ENCODE results near the gene TFIP11. TPM values are rescaled to one million over a fixed set of nuclear protein-coding genes. Genes with fewer than 3 reads are reported as not detected.
"Not testable (repeated sequence)": the region's sequence is repeated elsewhere in the genome, so short reads cannot be mapped to it uniquely, and the experiment has no call there.

Gene TFIP11
- total and polyA plus RNA-seq, 7 donors, result 28.8 to 56.1 (median 36.8) TPM

DNA sequence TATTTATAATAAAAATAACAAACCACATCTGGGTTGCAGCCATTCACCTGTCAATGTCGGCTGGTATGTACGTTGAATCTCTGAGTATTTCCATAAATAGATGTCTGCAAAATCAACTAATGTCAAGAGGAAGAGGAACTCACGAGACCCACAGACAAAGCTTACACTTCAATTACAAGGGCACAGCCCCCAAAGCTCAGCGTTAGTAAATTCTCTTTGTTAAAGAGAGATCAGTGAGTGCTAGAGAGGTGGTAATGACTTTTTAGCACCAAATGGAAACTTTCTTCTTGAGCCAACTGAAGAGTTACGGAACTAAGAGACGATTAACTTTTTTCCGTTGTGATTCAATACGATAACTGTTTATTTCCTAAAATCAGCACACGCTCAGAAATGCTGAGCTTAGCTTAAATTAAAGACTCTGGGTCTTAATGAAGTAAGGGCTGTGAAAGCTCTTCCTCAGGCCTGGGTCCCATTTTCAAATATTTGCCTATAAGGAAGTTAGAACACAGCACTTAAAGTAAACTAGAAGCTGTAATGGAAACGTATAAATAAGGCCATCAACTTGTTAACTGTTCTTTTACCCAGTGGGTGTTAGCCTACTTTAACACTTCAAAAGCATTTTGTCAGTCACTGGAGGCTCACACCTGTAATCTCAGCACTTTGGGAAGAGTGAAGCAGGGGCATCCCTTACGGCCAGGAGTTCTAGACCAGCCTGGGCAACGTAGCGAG is 22.8 kb upstream of the TFIP11 start:
- no peaks in the 10 kb centered on the region for H3K27me3 ChIP-seq (ENCODE audit: insufficient read depth in 3 of 3, low read length in 2 of 3)
- no peak overlapping the region for H3K4me3 ChIP-seq
- WGBS, 3 donors, result 48 to 60% (median 55%) methylated on average over 13 of the region's 13 CpGs
- H3K4me1 ChIP-seq, result peaks cover 21% of the 10 kb centered on the region
- ATAC-seq (no peak), DNase-seq (no peak)
- no peak overlapping the region for H3K27ac ChIP-seq
- intact Hi-C loops (cut with DNase I), result no loop called here
- H3K36me3 ChIP-seq (ENCODE audit: insufficient read depth in 1 of 2, low read depth in 1 of 2), result peaks cover 3 to 79% of the 10 kb centered on the region in 2 donors
- TF ChIP-seq, protein P1, sequence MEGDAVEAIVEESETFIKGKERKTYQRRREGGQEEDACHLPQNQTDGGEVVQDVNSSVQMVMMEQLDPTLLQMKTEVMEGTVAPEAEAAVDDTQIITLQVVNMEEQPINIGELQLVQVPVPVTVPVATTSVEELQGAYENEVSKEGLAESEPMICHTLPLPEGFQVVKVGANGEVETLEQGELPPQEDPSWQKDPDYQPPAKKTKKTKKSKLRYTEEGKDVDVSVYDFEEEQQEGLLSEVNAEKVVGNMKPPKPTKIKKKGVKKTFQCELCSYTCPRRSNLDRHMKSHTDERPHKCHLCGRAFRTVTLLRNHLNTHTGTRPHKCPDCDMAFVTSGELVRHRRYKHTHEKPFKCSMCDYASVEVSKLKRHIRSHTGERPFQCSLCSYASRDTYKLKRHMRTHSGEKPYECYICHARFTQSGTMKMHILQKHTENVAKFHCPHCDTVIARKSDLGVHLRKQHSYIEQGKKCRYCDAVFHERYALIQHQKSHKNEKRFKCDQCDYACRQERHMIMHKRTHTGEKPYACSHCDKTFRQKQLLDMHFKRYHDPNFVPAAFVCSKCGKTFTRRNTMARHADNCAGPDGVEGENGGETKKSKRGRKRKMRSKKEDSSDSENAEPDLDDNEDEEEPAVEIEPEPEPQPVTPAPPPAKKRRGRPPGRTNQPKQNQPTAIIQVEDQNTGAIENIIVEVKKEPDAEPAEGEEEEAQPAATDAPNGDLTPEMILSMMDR (IDR thresholded peaks at IDR 0.05), result no peak
- no peaks in the 10 kb centered on the region for H3K9me3 ChIP-seq

DNA sequence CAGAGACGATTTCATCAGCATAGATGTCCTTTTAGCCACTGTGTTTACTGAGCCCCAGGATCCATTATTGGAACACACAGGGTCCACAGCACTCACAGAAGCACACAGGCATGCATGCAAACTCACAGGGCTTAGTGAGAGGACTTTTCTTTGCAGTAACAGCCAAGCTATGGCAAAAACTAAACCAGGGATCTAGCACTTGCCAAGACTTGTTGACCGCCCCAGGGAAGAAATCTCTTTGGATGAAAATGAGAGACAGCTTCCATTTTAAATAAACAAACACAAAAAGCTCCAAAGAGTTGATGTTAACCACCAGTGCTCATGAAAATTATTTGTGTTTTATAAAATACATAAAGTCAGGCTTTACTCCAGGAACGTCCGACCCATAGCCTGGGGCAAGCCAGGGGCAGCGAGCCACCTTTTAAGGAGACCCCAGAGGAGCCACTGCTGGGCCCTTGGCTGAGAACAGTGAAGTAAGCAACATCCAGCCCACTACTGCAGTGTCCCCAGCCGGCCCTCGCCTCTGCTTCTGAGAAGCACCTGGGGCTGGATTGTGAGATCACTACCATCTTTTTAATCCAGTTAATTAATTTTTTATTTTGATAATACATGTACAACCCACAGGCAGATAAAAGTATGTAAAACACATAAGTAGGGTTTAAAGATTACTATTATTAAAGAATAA is 22.0 kb upstream of the TFIP11 start:
- WGBS, 3 donors, result 69 to 85% (median 82%) methylated on average over 7 of the region's 7 CpGs
- no peak overlapping the region for H3K27ac ChIP-seq
- intact Hi-C loops (cut with DNase I), result no loop called here
- ATAC-seq (no peak), DNase-seq (no peak)
- peaks cover 21% of the 10 kb centered on the region for H3K4me1 ChIP-seq
- H3K9me3 ChIP-seq, result no peaks in the 10 kb centered on the region
- H3K4me3 ChIP-seq, result no peak overlapping the region
- H3K36me3 ChIP-seq (ENCODE audit: insufficient read depth in 1 of 2, low read depth in 1 of 2), result peaks cover 3 to 72% of the 10 kb centered on the region in 2 donors
- H3K27me3 ChIP-seq (ENCODE audit: insufficient read depth in 3 of 3, low read length in 2 of 3), result no peaks in the 10 kb centered on the region
- TF ChIP-seq, protein P1 (IDR thresholded peaks at IDR 0.05), result no peak

- ATAC-seq, result peak; percentile 52 to 70 (median 66)
These were observed 17.1 kb upstream of the TFIP11 start for GRCh38 chr22:26529345-26529744.

DNA sequence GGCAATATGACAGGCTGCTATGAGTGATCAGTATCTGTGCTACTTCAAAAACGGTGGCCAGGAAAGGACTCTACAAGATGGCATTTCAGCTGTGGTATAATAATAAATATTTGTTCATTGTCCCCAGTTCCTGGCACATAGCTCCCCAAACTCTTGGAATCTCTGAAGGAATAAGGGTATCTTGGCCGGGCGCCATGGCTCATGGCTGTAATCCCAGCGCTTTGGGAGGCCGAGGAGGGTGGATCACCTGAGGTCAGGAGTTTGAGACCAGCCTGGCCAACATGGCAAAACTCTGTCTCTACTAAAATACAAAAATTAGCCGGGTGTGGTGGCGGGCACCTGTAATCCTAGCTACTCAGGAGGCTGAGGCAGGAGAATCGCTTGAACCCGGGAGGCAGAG is 16.2 kb upstream of the TFIP11 start:
- H3K27me3 ChIP-seq (ENCODE audit: insufficient read depth in 3 of 3, low read length in 2 of 3); H3K4me3 ChIP-seq; H3K9me3 ChIP-seq: not testable (repeated sequence)
- 43 to 72% (median 52%) methylated on average over 8 to 9 of the region's 9 CpGs for WGBS, 3 donors
- Histone ChIP-seq H3K36me3 (ENCODE audit: insufficient read depth in 1 of 2, low read depth in 1 of 2) (peaks cover 3 to 32% of the 10 kb centered on the region in 2 donors), H3K27ac (peak overlapping the region; percentile 84), H3K4me1 (peaks cover 27% of the 10 kb centered on the region)
- intact Hi-C loops (cut with DNase I), result loop anchor here in 1 of 2 donors (5.0 kb wide), 2 partner anchors 34 to 59 kb away; no protein-coding TSS in a partner anchor
- ATAC-seq, result peak in 1 of 4 donors; percentile 1
- peak in 1 of 2 donors; percentile 60 for DNase-seq

More at GRCh38 chr22:26529345-26529744, 17.1 kb upstream of the TFIP11 start:
- Histone ChIP-seq H3K27ac (peak overlapping the region; percentile 84), H3K4me1 (peaks cover 28% of the 10 kb centered on the region), H3K36me3 (ENCODE audit: insufficient read depth in 1 of 2, low read depth in 1 of 2) (peaks cover 3 to 34% of the 10 kb centered on the region in 2 donors), H3K4me3 (no peak overlapping the region), H3K9me3 (no peaks in the 10 kb centered on the region), H3K27me3 (ENCODE audit: insufficient read depth in 3 of 3, low read length in 2 of 3) (no peaks in the 10 kb centered on the region)
- TF ChIP-seq, protein P1 (IDR thresholded peaks at IDR 0.05), result no peak
- 25 to 56% (median 41%) methylated on average over 2 of the region's 2 CpGs for WGBS, 3 donors
- peak; percentile 18 to 76 for DNase-seq
- intact Hi-C loops (cut with DNase I), result loop anchor here in 1 of 2 donors (5.0 kb wide), 2 partner anchors 33 to 58 kb away; no protein-coding TSS in a partner anchor
